ENCODE results near the gene ERI3. TPM values are rescaled to one million over a fixed set of nuclear protein-coding genes. Genes with fewer than 3 reads are reported as not detected.

Gene ERI3
- total and polyA plus RNA-seq, 9 of the 15 experiments (the other 6 are each of a cell fraction or from before 2014, with no cell fraction given): 47.8 to 93.4 (median 67.2) TPM

GRCh38 chr1:44221769-44222168, 133.3 kb downstream of the ERI3 start:
- peaks cover 0 to 5% of the 10 kb centered on the region in 2 experiments; a peak in 2 of 5 replicates for H3K4me1 ChIP-seq (replicated peaks in 1 of 2; ENCODE audit: control insufficient read depth in 2 of 2, insufficient read depth in 2 of 2, low read length in 2 of 2)
- H3K9me1 ChIP-seq (ENCODE audit: control insufficient read depth, insufficient read depth, low read length): peaks cover 2% of the 10 kb centered on the region
- POLR2A ChIA-PET: interaction anchor here (0.7 to 1.0 kb wide), 2 partner anchors 9 to 61 kb away, joined by 4 read pairs; partner anchors contain the start of gene DMAP1
- CTCF ChIA-PET (ENCODE audit: low intra/inter-chr PET ratio): interaction anchor here (0.7 kb wide), 1 partner anchor 373 kb away, joined by 3 read pairs; no protein-coding TSS in a partner anchor
- H3K27ac ChIP-seq (ENCODE audit: extremely low read depth, low read depth, low read length): no peak overlapping the region
- H2AFZ ChIP-seq (ENCODE audit: low read depth, low read length): no peak overlapping the region
- H3K4me3 ChIP-seq: no peak overlapping the region
- H3K4me2 ChIP-seq (ENCODE audit: insufficient read depth, low read length): no peak overlapping the region
- intact Hi-C loops (cut with micrococcal nuclease): no loop called here
- in situ Hi-C loops (cut with MboI): loop anchor here (10.0 kb wide), 1 partner anchor 373 kb away; no protein-coding TSS in a partner anchor
- DNase-seq (ENCODE audit: extremely low read depth in 1 of 4, low spot score in 3 of 4) (no peak), FAIRE-seq (no peak), ATAC-seq (no peak)
- H3K79me2 ChIP-seq (ENCODE audit: control insufficient read depth, insufficient read depth, low read length): no peaks in the 10 kb centered on the region
- H4K20me1 ChIP-seq (replicated peaks; ENCODE audit: control insufficient read depth, insufficient read depth, low read length): no peaks in the 10 kb centered on the region; the same call in 1 of the 2 replicates
- no peaks in the 10 kb centered on the region for H3K9me3 ChIP-seq (replicated peaks; ENCODE audit: control insufficient read depth, insufficient read depth, low read depth, low read length)
- H3K27me3 ChIP-seq (ENCODE audit: control insufficient read depth in 2 of 2, insufficient read depth in 2 of 2, low read length in 2 of 2): no peaks in the 10 kb centered on the region
- peaks cover 55% of the 10 kb centered on the region; the same call in 2 of the 3 replicates for H3K36me3 ChIP-seq (ENCODE audit: control insufficient read depth, insufficient read depth, low read length)
- H3K9ac ChIP-seq (ENCODE audit: insufficient read depth in 1 of 2, low read depth in 2 of 2, low read length in 2 of 2): no peak overlapping the region
- WGBS (ENCODE audit: insufficient coverage, low coverage, missing lambda C conversion rate): 88% methylated on average over 21 of the region's 23 CpGs
- no TSS peak for BruUV-seq (replicated peaks)
- TF ChIP-seq PTTG1 (tag; IDR thresholded peaks at IDR 0.05; ENCODE audit: low read depth) (no peak), ARID3A (IDR thresholded peaks at IDR 0.05; ENCODE audit: borderline replicate concordance, low read depth, low read length) (no peak), MYBL2 (IDR thresholded peaks at IDR 0.05; ENCODE audit: low read depth) (no peak), MYBL2 (CRISPR knock-in tag; IDR thresholded peaks at IDR 0.05; ENCODE audit: borderline replicate concordance) (no peak), ZNF23 (CRISPR knock-in tag; IDR thresholded peaks at IDR 0.05) (no peak), HMBOX1 (IDR thresholded peaks at IDR 0.05) (no peak), FOXA1 (IDR thresholded peaks at IDR 0.05; ENCODE audit: borderline replicate concordance) (no peak), NFIC (IDR thresholded peaks at IDR 0.05) (no peak), BRF2 (IDR thresholded peaks at IDR 0.05; ENCODE audit: borderline replicate concordance, insufficient read depth, insufficient read length) (no peak), ZNF274 (IDR thresholded peaks at IDR 0.05; ENCODE audit: borderline replicate concordance, low read depth, low read length) (no peak), POLR2AphosphoS2 (IDR thresholded peaks at IDR 0.05; ENCODE audit: low read length) (no peak), ID3 (CRISPR knock-in tag; IDR thresholded peaks at IDR 0.05) (no peak), ID3 (tag; IDR thresholded peaks at IDR 0.05) (no peak)
- TF ChIP-seq, protein P1, sequence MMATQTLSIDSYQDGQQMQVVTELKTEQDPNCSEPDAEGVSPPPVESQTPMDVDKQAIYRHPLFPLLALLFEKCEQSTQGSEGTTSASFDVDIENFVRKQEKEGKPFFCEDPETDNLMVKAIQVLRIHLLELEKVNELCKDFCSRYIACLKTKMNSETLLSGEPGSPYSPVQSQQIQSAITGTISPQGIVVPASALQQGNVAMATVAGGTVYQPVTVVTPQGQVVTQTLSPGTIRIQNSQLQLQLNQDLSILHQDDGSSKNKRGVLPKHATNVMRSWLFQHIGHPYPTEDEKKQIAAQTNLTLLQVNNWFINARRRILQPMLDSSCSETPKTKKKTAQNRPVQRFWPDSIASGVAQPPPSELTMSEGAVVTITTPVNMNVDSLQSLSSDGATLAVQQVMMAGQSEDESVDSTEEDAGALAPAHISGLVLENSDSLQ (IDR thresholded peaks at IDR 0.05): no peak
- TF ChIP-seq, protein P2, sequence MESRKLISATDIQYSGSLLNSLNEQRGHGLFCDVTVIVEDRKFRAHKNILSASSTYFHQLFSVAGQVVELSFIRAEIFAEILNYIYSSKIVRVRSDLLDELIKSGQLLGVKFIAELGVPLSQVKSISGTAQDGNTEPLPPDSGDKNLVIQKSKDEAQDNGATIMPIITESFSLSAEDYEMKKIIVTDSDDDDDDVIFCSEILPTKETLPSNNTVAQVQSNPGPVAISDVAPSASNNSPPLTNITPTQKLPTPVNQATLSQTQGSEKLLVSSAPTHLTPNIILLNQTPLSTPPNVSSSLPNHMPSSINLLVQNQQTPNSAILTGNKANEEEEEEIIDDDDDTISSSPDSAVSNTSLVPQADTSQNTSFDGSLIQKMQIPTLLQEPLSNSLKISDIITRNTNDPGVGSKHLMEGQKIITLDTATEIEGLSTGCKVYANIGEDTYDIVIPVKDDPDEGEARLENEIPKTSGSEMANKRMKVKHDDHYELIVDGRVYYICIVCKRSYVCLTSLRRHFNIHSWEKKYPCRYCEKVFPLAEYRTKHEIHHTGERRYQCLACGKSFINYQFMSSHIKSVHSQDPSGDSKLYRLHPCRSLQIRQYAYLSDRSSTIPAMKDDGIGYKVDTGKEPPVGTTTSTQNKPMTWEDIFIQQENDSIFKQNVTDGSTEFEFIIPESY (CRISPR knock-in tag; IDR thresholded peaks at IDR 0.05): 0 out of 2 replicates have a peak, but pooled peaks have one; percentile 47
